Activated CD4-positive, alpha-beta T cell treated with anti-CD3 and anti-CD28 coated beads, Interleukin-2, amount 10 ng/mL, durations not matched to agents 7 days and 5 days (primary cell): ENCODE measurements around the gene ETV2. TPM values are rescaled to one million over a fixed set of nuclear protein-coding genes. Genes with fewer than 3 reads are reported as not detected.

ENCODE experiments used
- CTCF ChIA-PET: fragments of 350-600 bp; sonication (Branson Sonifier 250); formaldehyde crosslinking; loops from one replicate; lab custom pipeline; 2021; ENCODE audit warnings: antibody characterized with exemption; lab: Charles Lee
- POLR2A ChIA-PET: fragments of 350-600 bp; sonication (Branson Sonifier 250); formaldehyde crosslinking; loops from one replicate; lab custom pipeline; 2021; ENCODE audit warnings: antibody characterized with exemption; lab: Charles Lee
- DNase-seq: peaks from one replicate; pipeline ENCODE4 v3.0.0-alpha.2; 2020
- H3K27ac Mint-ChIP-seq: one replicate; pipeline ENCODE4 v1.8.0; 2021; ENCODE audit warnings: mild to moderate bottlenecking, moderate library complexity, mixed read lengths
- H3K27me3 Mint-ChIP-seq: one replicate; pipeline ENCODE4 v1.8.0; 2021; ENCODE audit warnings: mixed read lengths
- H3K36me3 Mint-ChIP-seq: one replicate; pipeline ENCODE4 v1.8.0; 2021; ENCODE audit warnings: low read depth, mixed read lengths
- H3K4me1 Mint-ChIP-seq: one replicate; pipeline ENCODE4 v1.8.0; 2021; ENCODE audit warnings: mixed read lengths
- H3K4me3 Mint-ChIP-seq: one replicate; pipeline ENCODE4 v1.8.0; 2021; ENCODE audit warnings: mild to moderate bottlenecking, moderate library complexity, mixed read lengths
- H3K9me3 Mint-ChIP-seq: one replicate; pipeline ENCODE4 v1.8.0; 2021; ENCODE audit warnings: mixed read lengths
- total RNA-seq, 2 experiments: library from RNA; stranded (reverse); gene quantifications; one replicate each; pipeline ENCODE4 v1.2.3, GENCODE V29; 2021

The ETV2 gene
- total RNA-seq, 2 experiments from 2014 or later: 0.84 to 1.9 TPM

DNA sequence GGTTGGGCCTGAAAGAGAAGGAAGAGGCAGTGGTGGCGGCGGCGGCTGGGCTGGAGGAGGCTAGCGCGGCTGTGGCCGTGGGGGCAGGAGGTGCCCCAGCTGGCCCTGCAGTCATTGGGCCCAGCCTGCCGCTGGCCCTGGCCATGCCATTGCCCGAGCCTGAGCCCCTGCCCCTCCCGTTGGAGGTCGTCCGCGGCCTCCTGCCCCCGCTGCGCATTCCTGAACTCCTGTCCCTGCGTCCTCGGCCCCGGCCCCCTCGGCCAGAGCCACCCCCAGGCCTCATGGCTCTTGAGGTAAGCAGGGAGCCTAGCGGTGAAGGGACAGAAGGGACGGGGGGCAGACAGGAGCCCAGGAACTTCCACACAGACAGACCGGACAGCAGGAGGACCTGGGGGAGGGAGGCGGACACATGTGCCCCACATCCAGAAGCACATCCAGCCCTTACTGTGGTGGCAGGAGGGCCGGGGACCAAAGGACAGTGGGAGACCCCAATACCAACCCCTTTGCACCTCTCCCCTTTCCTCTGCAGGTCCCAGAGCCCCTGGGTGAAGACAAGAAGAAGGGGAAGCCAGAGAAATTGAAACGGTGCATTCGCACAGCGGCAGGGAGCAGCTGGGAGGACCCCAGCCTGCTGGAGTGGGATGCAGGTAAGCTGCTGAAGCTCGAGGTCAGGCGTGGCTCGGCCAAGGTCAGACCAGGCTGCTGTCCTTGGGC lies 7.7 kb upstream of the ETV2 start:
- H3K9me3 Mint-ChIP-seq: no peaks in the 10 kb centered on the region
- DNase-seq: no peak
- no peak overlapping the region for H3K4me3 Mint-ChIP-seq
- H3K4me1 Mint-ChIP-seq: peaks cover 11% of the 10 kb centered on the region
- ChIA-PET POLR2A (no interaction called here), CTCF (no interaction called here)
- peaks cover 47% of the 10 kb centered on the region for H3K36me3 Mint-ChIP-seq
- H3K27me3 Mint-ChIP-seq: no peaks in the 10 kb centered on the region
- H3K27ac Mint-ChIP-seq: no peak overlapping the region

DNA sequence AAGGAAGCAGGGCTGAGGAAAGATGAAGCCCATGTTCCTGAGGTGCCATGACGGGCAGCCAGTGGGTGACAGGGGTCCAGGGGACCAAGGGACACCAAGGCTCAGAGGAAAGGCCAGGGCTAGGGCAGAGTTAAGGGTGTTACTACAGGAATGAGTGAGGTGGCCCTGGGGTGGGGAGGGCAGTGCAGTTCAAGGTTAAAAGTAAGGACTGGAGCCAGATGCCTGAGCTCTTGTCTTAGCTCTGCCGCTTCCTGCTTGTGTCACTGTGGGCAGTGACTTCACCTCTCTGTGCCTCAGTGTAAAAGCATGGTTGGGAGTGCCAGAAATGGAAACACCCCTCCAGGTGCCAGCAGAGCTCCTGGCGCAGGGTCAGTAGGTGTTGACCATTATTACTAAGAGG lies 4.9 kb upstream of the ETV2 start:
- ChIA-PET CTCF (interaction anchor here (1.0 to 1.3 kb wide), 2 partner anchors 8 to 56 kb away, joined by 3 to 4 read pairs; no protein-coding TSS in a partner anchor), POLR2A (no interaction called here)
- H3K4me3 Mint-ChIP-seq: no peak overlapping the region
- no peaks in the 10 kb centered on the region for H3K9me3 Mint-ChIP-seq
- peaks cover 6% of the 10 kb centered on the region for H3K4me1 Mint-ChIP-seq
- H3K36me3 Mint-ChIP-seq: peaks cover 36% of the 10 kb centered on the region
- H3K27ac Mint-ChIP-seq: peak overlapping the region; percentile 13
- no peaks in the 10 kb centered on the region for H3K27me3 Mint-ChIP-seq
- no peak for DNase-seq

DNA sequence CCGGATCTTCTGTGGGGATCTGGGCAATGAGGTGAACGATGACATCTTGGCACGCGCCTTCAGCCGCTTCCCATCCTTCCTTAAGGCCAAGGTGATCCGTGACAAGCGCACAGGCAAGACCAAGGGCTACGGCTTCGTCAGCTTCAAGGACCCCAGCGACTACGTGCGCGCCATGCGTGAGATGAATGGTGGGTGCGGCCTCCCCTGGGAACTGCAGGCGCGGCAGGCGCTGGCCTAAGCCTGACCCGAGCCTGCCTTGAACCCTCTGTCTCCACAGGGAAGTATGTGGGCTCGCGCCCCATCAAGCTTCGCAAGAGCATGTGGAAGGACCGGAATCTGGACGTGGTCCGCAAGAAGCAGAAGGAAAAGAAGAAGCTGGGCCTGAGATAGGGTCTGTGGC lies 4.4 kb upstream of the ETV2 start:
- POLR2A ChIA-PET: no interaction called here
- H3K27me3 Mint-ChIP-seq: no peaks in the 10 kb centered on the region
- no peaks in the 10 kb centered on the region for H3K9me3 Mint-ChIP-seq

GRCh38 chr19:35639321-35639639 lies 2.3 kb upstream of the ETV2 start:
- Mint-ChIP-seq H3K4me1 (peaks cover 19% of the 10 kb centered on the region), H3K27ac (no peak overlapping the region), H3K36me3 (peaks cover 20% of the 10 kb centered on the region), H3K27me3 (no peaks in the 10 kb centered on the region), H3K4me3 (no peak overlapping the region), H3K9me3 (no peaks in the 10 kb centered on the region)
- DNase-seq: no peak
- POLR2A ChIA-PET: no interaction called here
- CTCF ChIA-PET: interaction anchor here (0.6 to 1.4 kb wide), 2 partner anchors 8 to 12 kb away, joined by 5 read pairs; no protein-coding TSS in a partner anchor

More for the DNA sequence above, 4.4 kb upstream of the ETV2 start:
- CTCF ChIA-PET: interaction anchor here (1.3 kb wide), 1 partner anchor 56 kb away, joined by 3 read pairs; no protein-coding TSS in a partner anchor
- DNase-seq: no peak
- Mint-ChIP-seq H3K36me3 (peaks cover 34% of the 10 kb centered on the region), H3K4me1 (peaks cover 10% of the 10 kb centered on the region), H3K27ac (no peak overlapping the region), H3K4me3 (no peak overlapping the region)

DNA sequence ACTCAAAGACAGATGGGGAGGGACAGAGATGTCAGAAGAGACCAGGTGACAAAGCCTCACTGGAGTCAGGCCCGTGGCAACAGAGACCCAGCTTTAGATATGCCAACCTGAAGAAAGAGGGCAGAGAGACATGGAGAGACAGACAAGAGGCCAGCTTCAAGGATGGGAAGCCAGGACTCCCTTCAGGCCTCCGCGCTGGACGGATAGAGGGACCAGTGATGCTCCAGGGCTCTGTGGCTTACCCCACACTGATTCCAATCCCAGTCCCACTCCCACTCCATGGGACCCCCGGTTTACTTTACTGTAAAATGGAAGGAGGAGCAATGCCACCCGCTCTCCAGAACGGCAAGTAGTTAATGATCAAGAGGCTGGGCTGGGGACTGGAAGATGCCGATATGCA lies 1.7 kb upstream of the ETV2 start:
- Mint-ChIP-seq H3K9me3 (no peaks in the 10 kb centered on the region), H3K4me1 (peaks cover 25% of the 10 kb centered on the region), H3K27me3 (no peaks in the 10 kb centered on the region), H3K4me3 (no peak overlapping the region), H3K27ac (peak overlapping the region; percentile 7), H3K36me3 (peaks cover 18% of the 10 kb centered on the region)
- no peak for DNase-seq
- CTCF ChIA-PET: interaction anchor here (0.6 to 1.4 kb wide), 2 partner anchors 9 to 12 kb away, joined by 5 read pairs; no protein-coding TSS in a partner anchor
- POLR2A ChIA-PET: no interaction called here

DNA sequence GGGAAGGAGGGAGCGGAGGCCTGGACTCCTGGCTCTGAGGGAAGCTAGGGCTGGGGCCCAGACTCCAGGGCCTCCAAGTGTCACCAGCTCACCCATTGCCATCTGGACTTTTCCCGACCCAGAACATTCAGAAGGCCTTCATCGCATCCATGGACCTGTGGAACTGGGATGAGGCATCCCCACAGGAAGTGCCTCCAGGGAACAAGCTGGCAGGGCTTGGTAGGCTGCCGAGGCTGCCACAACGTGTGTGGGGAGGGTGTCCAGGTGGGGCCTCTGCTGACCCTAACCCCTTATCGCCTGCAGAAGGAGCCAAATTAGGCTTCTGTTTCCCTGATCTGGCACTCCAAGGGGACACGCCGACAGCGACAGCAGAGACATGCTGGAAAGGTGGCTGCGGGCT lies 767 bp downstream of the ETV2 start:
- ChIA-PET CTCF (interaction anchor here (0.6 kb wide), 1 partner anchor 272 kb away, joined by 3 read pairs; no protein-coding TSS in a partner anchor), POLR2A (no interaction called here)
- H3K4me3 Mint-ChIP-seq: peak overlapping the region; percentile 72
- H3K36me3 Mint-ChIP-seq: peaks cover 6% of the 10 kb centered on the region
- H3K9me3 Mint-ChIP-seq: no peaks in the 10 kb centered on the region
- no peak for DNase-seq
- H3K27me3 Mint-ChIP-seq: no peaks in the 10 kb centered on the region
- H3K4me1 Mint-ChIP-seq: peaks cover 40% of the 10 kb centered on the region
- H3K27ac Mint-ChIP-seq: peak overlapping the region; percentile 66

GRCh38 chr19:35642798-35643254 lies 1.3 kb downstream of the ETV2 start:
- DNase-seq: no peak
- Mint-ChIP-seq H3K27ac (peak overlapping the region; percentile 66), H3K4me1 (peaks cover 42% of the 10 kb centered on the region)

GRCh38 chr19:35643255-35644205 lies 2.0 kb downstream of the ETV2 start:
- Mint-ChIP-seq H3K27ac (peak overlapping the region; percentile 91), H3K36me3 (no peaks in the 10 kb centered on the region), H3K4me1 (peaks cover 44% of the 10 kb centered on the region), H3K4me3 (peak overlapping the region; percentile 72), H3K27me3 (no peaks in the 10 kb centered on the region), H3K9me3 (no peaks in the 10 kb centered on the region)
- ChIA-PET CTCF (interaction anchor here (0.8 to 1.5 kb wide), 4 partner anchors 7 to 51 kb away, joined by 3 to 4 read pairs (median 3); no protein-coding TSS in a partner anchor), POLR2A (no interaction called here)
- DNase-seq: peak; percentile 86

More at GRCh38 chr19:35642798-35643254, 1.3 kb downstream of the ETV2 start:
- Mint-ChIP-seq H3K9me3 (no peaks in the 10 kb centered on the region), H3K27me3 (no peaks in the 10 kb centered on the region), H3K4me3 (peak overlapping the region; percentile 72), H3K36me3 (peaks cover 4% of the 10 kb centered on the region)
- POLR2A ChIA-PET: no interaction called here
- CTCF ChIA-PET: no interaction called here

GRCh38 chr19:35644206-35644986 lies 2.9 kb downstream of the ETV2 start:
- CTCF ChIA-PET: interaction anchor here (0.8 to 1.5 kb wide), 5 partner anchors 8 to 50 kb away, joined by 3 to 5 read pairs (median 3); no protein-coding TSS in a partner anchor
- Mint-ChIP-seq H3K9me3 (no peaks in the 10 kb centered on the region), H3K36me3 (no peaks in the 10 kb centered on the region), H3K4me1 (peaks cover 44% of the 10 kb centered on the region), H3K27ac (peak overlapping the region; percentile 91), H3K4me3 (peak overlapping the region; percentile 72), H3K27me3 (no peaks in the 10 kb centered on the region)
- peak; percentile 98 for DNase-seq
- POLR2A ChIA-PET: no interaction called here

GRCh38 chr19:35644987-35645679 lies 3.6 kb downstream of the ETV2 start:
- ChIA-PET POLR2A (no interaction called here), CTCF (interaction anchor here (0.9 to 1.5 kb wide), 3 partner anchors 9 to 11 kb away, joined by 3 to 5 read pairs (median 4); no protein-coding TSS in a partner anchor)
- H3K4me1 Mint-ChIP-seq: peaks cover 45% of the 10 kb centered on the region
- H3K36me3 Mint-ChIP-seq: no peaks in the 10 kb centered on the region
- peak overlapping the region; percentile 91 for H3K27ac Mint-ChIP-seq
- no peaks in the 10 kb centered on the region for H3K9me3 Mint-ChIP-seq
- no peaks in the 10 kb centered on the region for H3K27me3 Mint-ChIP-seq
- H3K4me3 Mint-ChIP-seq: peak overlapping the region; percentile 72
- peak; percentile 77 for DNase-seq

GRCh38 chr19:35645680-35646511 lies 4.4 kb downstream of the ETV2 start:
- peaks cover 5% of the 10 kb centered on the region for H3K36me3 Mint-ChIP-seq
- no peak overlapping the region for H3K27ac Mint-ChIP-seq
- DNase-seq: no peak
- no peak overlapping the region for H3K4me3 Mint-ChIP-seq
- H3K4me1 Mint-ChIP-seq: peaks cover 52% of the 10 kb centered on the region
- H3K27me3 Mint-ChIP-seq: no peaks in the 10 kb centered on the region
- ChIA-PET POLR2A (no interaction called here), CTCF (interaction anchor here (0.9 kb wide), 1 partner anchor 10 kb away, joined by 5 read pairs; no protein-coding TSS in a partner anchor)
- H3K9me3 Mint-ChIP-seq: no peaks in the 10 kb centered on the region
